ENCODE measurements around the gene C12orf57. TPM values are rescaled to one million over a fixed set of nuclear protein-coding genes. Genes with fewer than 3 reads are reported as not detected.

The C12orf57 gene
- total and polyA plus RNA-seq, 2 of the 13 experiments (the other 11 are each of a cell fraction or from before 2014, with no cell fraction given) = 84.0 to 287 TPM

DNA sequence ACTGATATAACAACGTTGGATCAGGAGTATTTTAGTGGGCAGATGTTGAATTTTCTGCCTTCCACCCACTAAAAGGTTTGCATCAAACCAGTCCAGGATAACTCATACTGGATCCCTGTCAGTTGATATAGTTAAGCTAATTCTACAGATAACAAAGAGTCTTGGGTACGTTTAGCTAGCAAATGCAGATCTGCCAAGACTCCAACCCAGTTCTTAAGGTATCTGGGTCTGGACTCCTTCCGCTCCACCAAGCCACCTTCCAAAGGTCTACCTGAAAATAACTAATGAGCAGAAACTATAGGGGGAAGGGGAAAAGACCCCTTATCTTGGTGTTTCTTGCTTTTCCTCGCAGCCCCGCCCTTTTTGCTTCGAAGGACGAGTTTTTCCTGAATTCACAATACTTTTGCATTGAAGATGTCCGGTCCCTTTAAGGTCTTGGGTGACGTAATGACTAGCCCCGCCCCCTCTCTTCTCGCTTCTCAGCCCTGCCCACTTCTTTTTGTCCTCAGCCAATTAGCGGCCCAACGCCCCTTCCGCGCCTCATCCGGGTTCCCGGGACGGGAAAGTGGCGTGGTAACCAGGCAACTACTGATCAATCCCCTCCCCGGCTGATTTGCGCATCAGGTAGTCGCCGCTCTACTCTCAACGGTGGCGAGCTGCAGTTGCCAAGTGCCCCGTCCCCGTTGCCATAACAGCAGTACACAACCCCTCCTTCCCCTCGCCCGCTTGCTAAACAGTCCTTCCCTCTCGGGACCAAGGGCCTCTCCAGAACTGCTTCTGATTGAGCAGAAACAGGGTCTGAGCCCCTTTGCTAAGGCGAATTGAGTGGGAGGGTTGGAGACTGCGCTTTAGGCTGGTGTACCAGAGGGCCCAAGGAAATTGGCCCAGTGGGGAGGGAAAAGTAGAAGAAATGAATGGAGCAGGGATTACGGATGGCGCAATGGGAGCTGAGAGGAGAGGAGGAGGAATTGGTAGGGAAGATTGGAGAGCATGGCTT lies 39.2 kb upstream of the C12orf57 start, which contains the start of gene LRRC23 (continued):
- TF ChIP-seq ZNF230 (CRISPR knock-in tag; IDR thresholded peaks at IDR 0.05) (no peak), HDAC2 (CRISPR knock-in tag; IDR thresholded peaks at IDR 0.05) (peak; percentile 24; the same call in 1 of the 2 replicates), NR2F2 (IDR thresholded peaks at IDR 0.05; ENCODE audit: borderline replicate concordance, low read depth) (no peak), ZNF773 (CRISPR knock-in tag; IDR thresholded peaks at IDR 0.05; ENCODE audit: borderline replicate concordance) (no peak), FOXA3 (CRISPR knock-in tag; IDR thresholded peaks at IDR 0.05) (no peak), USF2 (IDR thresholded peaks at IDR 0.05; ENCODE audit: low read depth, low read length) (no peak), USF2 (CRISPR knock-in tag; IDR thresholded peaks at IDR 0.05; ENCODE audit: borderline replicate concordance) (peak; percentile 15; the same call in 1 of the 2 replicates), ARNTL (CRISPR knock-in tag; IDR thresholded peaks at IDR 0.05) (no peak), ZNF503 (CRISPR knock-in tag; IDR thresholded peaks at IDR 0.05) (no peak), ZNF556 (CRISPR knock-in tag; IDR thresholded peaks at IDR 0.05; ENCODE audit: borderline replicate concordance) (no peak), ZNF569 (CRISPR knock-in tag; IDR thresholded peaks at IDR 0.05; ENCODE audit: borderline replicate concordance) (no peak)
- TF ChIP-seq, protein P1, sequence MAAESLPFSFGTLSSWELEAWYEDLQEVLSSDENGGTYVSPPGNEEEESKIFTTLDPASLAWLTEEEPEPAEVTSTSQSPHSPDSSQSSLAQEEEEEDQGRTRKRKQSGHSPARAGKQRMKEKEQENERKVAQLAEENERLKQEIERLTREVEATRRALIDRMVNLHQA (CRISPR knock-in tag; IDR thresholded peaks at IDR 0.05) = no peak
- TF ChIP-seq, protein P2, sequence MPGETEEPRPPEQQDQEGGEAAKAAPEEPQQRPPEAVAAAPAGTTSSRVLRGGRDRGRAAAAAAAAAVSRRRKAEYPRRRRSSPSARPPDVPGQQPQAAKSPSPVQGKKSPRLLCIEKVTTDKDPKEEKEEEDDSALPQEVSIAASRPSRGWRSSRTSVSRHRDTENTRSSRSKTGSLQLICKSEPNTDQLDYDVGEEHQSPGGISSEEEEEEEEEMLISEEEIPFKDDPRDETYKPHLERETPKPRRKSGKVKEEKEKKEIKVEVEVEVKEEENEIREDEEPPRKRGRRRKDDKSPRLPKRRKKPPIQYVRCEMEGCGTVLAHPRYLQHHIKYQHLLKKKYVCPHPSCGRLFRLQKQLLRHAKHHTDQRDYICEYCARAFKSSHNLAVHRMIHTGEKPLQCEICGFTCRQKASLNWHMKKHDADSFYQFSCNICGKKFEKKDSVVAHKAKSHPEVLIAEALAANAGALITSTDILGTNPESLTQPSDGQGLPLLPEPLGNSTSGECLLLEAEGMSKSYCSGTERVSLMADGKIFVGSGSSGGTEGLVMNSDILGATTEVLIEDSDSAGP (CRISPR knock-in tag; IDR thresholded peaks at IDR 0.05; ENCODE audit: borderline replicate concordance) = peak; percentile 100
- TF ChIP-seq, protein P3, sequence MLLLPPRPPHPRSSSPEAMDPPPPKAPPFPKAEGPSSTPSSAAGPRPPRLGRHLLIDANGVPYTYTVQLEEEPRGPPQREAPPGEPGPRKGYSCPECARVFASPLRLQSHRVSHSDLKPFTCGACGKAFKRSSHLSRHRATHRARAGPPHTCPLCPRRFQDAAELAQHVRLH (CRISPR knock-in tag; IDR thresholded peaks at IDR 0.05; ENCODE audit: borderline replicate concordance, low read depth) = no peak
- TF ChIP-seq, protein P4, sequence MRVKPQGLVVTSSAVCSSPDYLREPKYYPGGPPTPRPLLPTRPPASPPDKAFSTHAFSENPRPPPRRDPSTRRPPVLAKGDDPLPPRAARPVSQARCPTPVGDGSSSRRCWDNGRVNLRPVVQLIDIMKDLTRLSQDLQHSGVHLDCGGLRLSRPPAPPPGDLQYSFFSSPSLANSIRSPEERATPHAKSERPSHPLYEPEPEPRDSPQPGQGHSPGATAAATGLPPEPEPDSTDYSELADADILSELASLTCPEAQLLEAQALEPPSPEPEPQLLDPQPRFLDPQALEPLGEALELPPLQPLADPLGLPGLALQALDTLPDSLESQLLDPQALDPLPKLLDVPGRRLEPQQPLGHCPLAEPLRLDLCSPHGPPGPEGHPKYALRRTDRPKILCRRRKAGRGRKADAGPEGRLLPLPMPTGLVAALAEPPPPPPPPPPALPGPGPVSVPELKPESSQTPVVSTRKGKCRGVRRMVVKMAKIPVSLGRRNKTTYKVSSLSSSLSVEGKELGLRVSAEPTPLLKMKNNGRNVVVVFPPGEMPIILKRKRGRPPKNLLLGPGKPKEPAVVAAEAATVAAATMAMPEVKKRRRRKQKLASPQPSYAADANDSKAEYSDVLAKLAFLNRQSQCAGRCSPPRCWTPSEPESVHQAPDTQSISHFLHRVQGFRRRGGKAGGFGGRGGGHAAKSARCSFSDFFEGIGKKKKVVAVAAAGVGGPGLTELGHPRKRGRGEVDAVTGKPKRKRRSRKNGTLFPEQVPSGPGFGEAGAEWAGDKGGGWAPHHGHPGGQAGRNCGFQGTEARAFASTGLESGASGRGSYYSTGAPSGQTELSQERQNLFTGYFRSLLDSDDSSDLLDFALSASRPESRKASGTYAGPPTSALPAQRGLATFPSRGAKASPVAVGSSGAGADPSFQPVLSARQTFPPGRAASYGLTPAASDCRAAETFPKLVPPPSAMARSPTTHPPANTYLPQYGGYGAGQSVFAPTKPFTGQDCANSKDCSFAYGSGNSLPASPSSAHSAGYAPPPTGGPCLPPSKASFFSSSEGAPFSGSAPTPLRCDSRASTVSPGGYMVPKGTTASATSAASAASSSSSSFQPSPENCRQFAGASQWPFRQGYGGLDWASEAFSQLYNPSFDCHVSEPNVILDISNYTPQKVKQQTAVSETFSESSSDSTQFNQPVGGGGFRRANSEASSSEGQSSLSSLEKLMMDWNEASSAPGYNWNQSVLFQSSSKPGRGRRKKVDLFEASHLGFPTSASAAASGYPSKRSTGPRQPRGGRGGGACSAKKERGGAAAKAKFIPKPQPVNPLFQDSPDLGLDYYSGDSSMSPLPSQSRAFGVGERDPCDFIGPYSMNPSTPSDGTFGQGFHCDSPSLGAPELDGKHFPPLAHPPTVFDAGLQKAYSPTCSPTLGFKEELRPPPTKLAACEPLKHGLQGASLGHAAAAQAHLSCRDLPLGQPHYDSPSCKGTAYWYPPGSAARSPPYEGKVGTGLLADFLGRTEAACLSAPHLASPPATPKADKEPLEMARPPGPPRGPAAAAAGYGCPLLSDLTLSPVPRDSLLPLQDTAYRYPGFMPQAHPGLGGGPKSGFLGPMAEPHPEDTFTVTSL (CRISPR knock-in tag; IDR thresholded peaks at IDR 0.05; ENCODE audit: borderline replicate concordance) = no peak
